HepG2 (cell line): Measurements from ENCODE around the gene PEA15. TPM values are rescaled to one million over a fixed set of nuclear protein-coding genes. Genes with fewer than 3 reads are reported as not detected.

Source experiments
- ARID4A ChIP-seq: sonication (generic); formaldehyde crosslinking; IDR thresholded peaks from 2 replicates; pipeline ENCODE4 v1.5.0; 2020; ENCODE audit warnings: mild to moderate bottlenecking, missing genetic modification reagents, borderline replicate concordance
- CTCF ChIP-seq: sonication (generic); formaldehyde crosslinking; IDR thresholded peaks from 2 replicates; pipeline ENCODE4 v1.5.0; 2020; ENCODE audit warnings: mild to moderate bottlenecking, missing genetic modification reagents, moderate library complexity
- FOXK2 ChIP-seq: fragments of 450-650 bp; IDR thresholded peaks from 2 replicates; pipeline ENCODE4 v1.6.1; 2016
- FOXP1 ChIP-seq, 2 experiments: fragments of 450-650 bp in 1 of 2; IDR thresholded peaks; 2 replicates each; pipeline ENCODE4 v1.6.1; 2017 to 2018; ENCODE audit warnings: antibody characterized with exemption in 1 of 2
- HNRNPLL ChIP-seq: fragments of 200-400 bp; formaldehyde crosslinking; IDR thresholded peaks from 2 replicates; pipeline ENCODE4 v1.6.1; 2017; ENCODE audit warnings: mild to moderate bottlenecking, low read depth, low read length; ENCODE audit not compliant: poor library complexity, severe bottlenecking
- PRDM10 ChIP-seq: sonication (generic); formaldehyde crosslinking; IDR thresholded peaks from 2 replicates; pipeline ENCODE4 v1.4.0; 2020; ENCODE audit warnings: low read depth, missing genetic modification reagents
- THAP11 ChIP-seq: IDR thresholded peaks from 2 replicates; pipeline ENCODE4 v1.6.1; 2016; ENCODE audit warnings: missing biosample characterization, missing genetic modification reagents
- YEATS4 ChIP-seq: sonication (generic); formaldehyde crosslinking; IDR thresholded peaks from 2 replicates; pipeline ENCODE4 v1.4.0; 2020; ENCODE audit warnings: missing genetic modification reagents, borderline replicate concordance
- ZNF576 ChIP-seq: sonication (generic); formaldehyde crosslinking; IDR thresholded peaks from 2 replicates; pipeline ENCODE4 v1.4.0; 2020; ENCODE audit warnings: mild to moderate bottlenecking, missing genetic modification reagents
- ZNF800 ChIP-seq: sonication (generic); formaldehyde crosslinking; IDR thresholded peaks from 2 replicates; pipeline ENCODE4 v1.4.0; 2020; ENCODE audit warnings: missing genetic modification reagents
- ZNF878 ChIP-seq: sonication (generic); formaldehyde crosslinking; IDR thresholded peaks from 2 replicates; pipeline ENCODE4 v1.8.1; 2023; ENCODE audit warnings: mild to moderate bottlenecking, missing genetic modification reagents, moderate library complexity
- ZXDC ChIP-seq: sonication (generic); formaldehyde crosslinking; IDR thresholded peaks from 2 replicates; pipeline ENCODE4 v1.5.0; 2020; ENCODE audit warnings: mild to moderate bottlenecking, missing genetic modification reagents
- polyA plus RNA-seq, 8 experiments: library from polyadenylated mRNA; depleted of rRNA in 3 of 8; stranded (reverse) in 7 of 8; unstranded in 1 of 8; fragments of >200 nt; fragmentation: Illumina TruSeq in 4 of 8; extraction: Trizol in 4 of 8; gene quantifications; 2 replicates each; pipeline versions ENCODE4 v1.2.1 to v1.2.3, GENCODE V29; 2011 to 2016; ENCODE audit warnings: low read depth in 4 of 8, missing spikeins in 1 of 8, mixed read lengths in 1 of 8; ENCODE audit not compliant: insufficient read depth in 1 of 8
- total RNA-seq, 5 experiments: library from RNA; depleted of rRNA; stranded (reverse); fragments of >200 nt; fragmentation: Illumina TruSeq; extraction: Trizol; gene quantifications; 2 replicates each; pipeline ENCODE4 v1.2.3, GENCODE V29; 2016; ENCODE audit warnings: low read depth in 1 of 5

Gene PEA15
- total and polyA plus RNA-seq, 2 of the 13 experiments (the other 11 are each of a cell fraction or from before 2014, with no cell fraction given), result 12.1 to 35.2 TPM

GRCh38 chr1:160251687-160252526 is 46.7 kb downstream of the PEA15 start (continued):
- TF ChIP-seq PRDM10 (no peak), CTCF (CRISPR knock-in tag) (peak; percentile 83), THAP11 (CRISPR knock-in tag) (0 out of 2 replicates have a peak, but pooled peaks have one; percentile 34), ZNF800 (CRISPR knock-in tag) (no peak), HNRNPLL (no peak), ZNF878 (no peak), ARID4A (CRISPR knock-in tag) (no peak), FOXP1 (IDR thresholded peaks at IDR 0.05) (no peak), FOXP1 (CRISPR knock-in tag; IDR thresholded peaks at IDR 0.05) (peak; percentile 39; the same call in 1 of the 2 replicates), YEATS4 (CRISPR knock-in tag) (no peak), FOXK2 (peak; percentile 28; the same call in 1 of the 2 replicates), ZXDC (no peak), ZNF576 (CRISPR knock-in tag) (no peak)
